IMR-90 (cell line): ENCODE results near the gene WDR27.

Experiments used
- CEBPB ChIP-seq: IDR thresholded peaks from 2 replicates; pipeline ENCODE4 v1.6.1; 2012; ENCODE audit warnings: low read depth, low read length, improper control_type of control experiment
- FOS ChIP-seq: fragments of 150-350 bp; IDR thresholded peaks from 2 replicates; pipeline ENCODE4 v1.6.1; 2016; ENCODE audit warnings: low read depth, low read length
- RAD21 ChIP-seq: IDR thresholded peaks from 2 replicates; pipeline ENCODE4 v1.6.1; 2012; ENCODE audit warnings: low read length, improper control_type of control experiment
- RFX5 ChIP-seq: IDR thresholded peaks from 2 replicates; pipeline ENCODE4 v1.8.0; 2012; ENCODE audit warnings: low read depth, mild to moderate bottlenecking, low read length, moderate library complexity
- SMC3 ChIP-seq: fragments of 150-350 bp; IDR thresholded peaks from 2 replicates; pipeline ENCODE4 v1.6.1; 2016; ENCODE audit warnings: low read depth, mild to moderate bottlenecking, antibody characterized with exemption, low read length, moderate library complexity
- TF ChIP-seq, protein P1 (sequence below): conservative IDR thresholded peaks from 2 replicates; pipeline ENCODE4 v1.5.1; 2012; ENCODE audit warnings: mild to moderate bottlenecking, low read depth, low read length, improper control_type of control experiment
- TF ChIP-seq, protein P2 (sequence below): fragments of 150-350 bp; IDR thresholded peaks from 2 replicates; pipeline ENCODE4 v1.6.1; 2017; ENCODE audit warnings: mild to moderate bottlenecking, antibody characterized with exemption, low read length, low read depth

DNA sequence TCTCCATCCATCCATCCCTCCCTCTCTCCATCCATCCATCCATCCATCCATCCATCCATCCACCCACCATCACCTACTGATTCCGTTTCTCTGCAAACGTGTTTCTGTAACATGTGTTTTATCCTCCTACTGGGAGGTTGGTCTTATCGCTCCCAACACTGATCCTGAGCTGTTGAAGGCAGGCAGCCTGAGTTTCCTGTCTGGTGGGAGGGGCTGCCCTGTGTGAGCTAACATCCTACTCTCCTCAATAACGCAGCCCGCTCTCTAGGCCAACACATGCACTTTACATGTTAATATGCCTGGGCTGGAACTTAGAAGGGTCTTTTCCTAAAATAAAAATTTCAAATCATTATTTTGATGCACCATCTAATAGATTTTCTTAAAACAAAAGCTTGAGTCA lies 126.5 kb downstream of the WDR27 start:
- TF ChIP-seq, protein P1, sequence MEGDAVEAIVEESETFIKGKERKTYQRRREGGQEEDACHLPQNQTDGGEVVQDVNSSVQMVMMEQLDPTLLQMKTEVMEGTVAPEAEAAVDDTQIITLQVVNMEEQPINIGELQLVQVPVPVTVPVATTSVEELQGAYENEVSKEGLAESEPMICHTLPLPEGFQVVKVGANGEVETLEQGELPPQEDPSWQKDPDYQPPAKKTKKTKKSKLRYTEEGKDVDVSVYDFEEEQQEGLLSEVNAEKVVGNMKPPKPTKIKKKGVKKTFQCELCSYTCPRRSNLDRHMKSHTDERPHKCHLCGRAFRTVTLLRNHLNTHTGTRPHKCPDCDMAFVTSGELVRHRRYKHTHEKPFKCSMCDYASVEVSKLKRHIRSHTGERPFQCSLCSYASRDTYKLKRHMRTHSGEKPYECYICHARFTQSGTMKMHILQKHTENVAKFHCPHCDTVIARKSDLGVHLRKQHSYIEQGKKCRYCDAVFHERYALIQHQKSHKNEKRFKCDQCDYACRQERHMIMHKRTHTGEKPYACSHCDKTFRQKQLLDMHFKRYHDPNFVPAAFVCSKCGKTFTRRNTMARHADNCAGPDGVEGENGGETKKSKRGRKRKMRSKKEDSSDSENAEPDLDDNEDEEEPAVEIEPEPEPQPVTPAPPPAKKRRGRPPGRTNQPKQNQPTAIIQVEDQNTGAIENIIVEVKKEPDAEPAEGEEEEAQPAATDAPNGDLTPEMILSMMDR, result no peak
- TF ChIP-seq RFX5 (no peak), CEBPB (no peak), RAD21 (no peak), FOS (no peak), SMC3 (no peak)
- TF ChIP-seq, protein P2, sequence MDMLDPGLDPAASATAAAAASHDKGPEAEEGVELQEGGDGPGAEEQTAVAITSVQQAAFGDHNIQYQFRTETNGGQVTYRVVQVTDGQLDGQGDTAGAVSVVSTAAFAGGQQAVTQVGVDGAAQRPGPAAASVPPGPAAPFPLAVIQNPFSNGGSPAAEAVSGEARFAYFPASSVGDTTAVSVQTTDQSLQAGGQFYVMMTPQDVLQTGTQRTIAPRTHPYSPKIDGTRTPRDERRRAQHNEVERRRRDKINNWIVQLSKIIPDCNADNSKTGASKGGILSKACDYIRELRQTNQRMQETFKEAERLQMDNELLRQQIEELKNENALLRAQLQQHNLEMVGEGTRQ, result no peak
